Ramos (cell line): ENCODE results near the gene SETD1B.

ENCODE experiments used
- in situ Hi-C: fragments of 300-500 bp; cut with MboI; formaldehyde crosslinking; loops from one replicate; pipeline ENCODE4 v1.14.3; 2022; ENCODE audit warnings: low sequenced_read_pairs; ENCODE audit not compliant: unreplicated experiment

Gene SETD1B

GRCh38 chr12:121794534-121795033, 9.2 kb upstream of the SETD1B start:
- in situ Hi-C loops: loop anchor here (5.0 to 10.0 kb wide), 3 partner anchors 93 to 220 kb away; partner anchors contain the start of gene PSMD9

GRCh38 chr12:121795034-121795968, 8.5 kb upstream of the SETD1B start:
- in situ Hi-C loops: loop anchor here (10.0 kb wide), 1 partner anchor 220 kb away; no protein-coding TSS in a partner anchor

- in situ Hi-C loops: loop anchor here (10.0 kb wide), 1 partner anchor 218 kb away; no protein-coding TSS in a partner anchor
These were observed 6.7 kb upstream of the SETD1B start for GRCh38 chr12:121796855-121797751.

DNA sequence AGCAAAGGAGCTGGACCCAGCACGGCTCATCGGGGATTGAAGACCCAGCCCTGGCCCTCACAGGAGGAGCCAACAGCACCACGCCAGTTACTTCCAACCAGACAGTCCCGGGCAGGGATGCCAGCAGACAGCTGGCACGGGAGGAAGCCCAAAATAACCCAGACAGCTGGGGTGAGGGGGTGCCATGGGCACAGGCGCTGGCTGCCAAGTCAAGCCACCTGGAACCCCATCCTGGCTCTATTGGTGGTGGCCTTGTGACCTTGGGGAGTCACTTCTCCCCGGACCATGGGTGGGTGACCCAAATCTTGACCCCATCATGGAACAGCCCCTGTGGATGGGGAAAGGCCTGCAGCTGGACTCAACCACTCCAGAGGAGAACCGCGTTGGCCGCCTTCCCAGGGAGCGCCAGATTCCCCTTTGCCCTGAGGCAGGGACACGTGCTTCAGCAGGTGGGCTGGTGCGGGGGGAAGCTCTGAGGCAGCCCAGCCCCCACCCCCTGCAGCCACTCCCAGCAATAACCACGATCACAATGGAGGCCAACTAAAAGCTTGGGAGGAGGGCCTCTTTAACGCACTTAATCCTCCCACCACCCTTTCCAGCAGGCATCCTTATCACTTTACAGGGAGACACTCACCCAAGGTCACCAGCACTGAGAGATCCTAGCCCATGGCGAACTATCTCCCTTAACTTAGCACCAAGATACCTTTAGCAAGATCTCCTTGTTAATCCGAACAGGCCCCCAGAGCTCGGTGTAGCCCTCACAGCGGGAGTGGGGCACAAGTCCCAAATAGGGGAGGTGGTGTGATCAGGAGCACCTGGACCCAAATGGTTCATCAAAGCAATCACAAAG, 5.6 kb upstream of the SETD1B start:
- in situ Hi-C loops: loop anchor here (10.0 kb wide), 1 partner anchor 217 kb away; no protein-coding TSS in a partner anchor

DNA sequence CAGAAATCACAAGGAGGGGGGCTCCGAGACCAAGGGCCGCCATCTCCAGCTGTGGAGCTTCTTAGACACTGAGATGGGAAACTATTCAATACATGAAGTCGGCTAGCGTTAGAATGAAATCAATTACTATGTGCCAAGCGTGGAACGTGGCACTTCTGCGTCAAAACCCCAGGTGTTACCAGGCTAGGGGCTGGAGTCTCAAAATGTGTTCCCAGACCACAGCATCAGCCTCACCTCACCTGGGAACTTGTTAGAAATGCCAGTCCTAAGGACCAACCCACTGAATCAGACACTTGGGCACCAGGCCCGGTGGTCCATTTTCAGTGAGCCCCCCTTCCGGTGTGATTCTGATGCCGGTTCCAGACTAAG, 5.0 kb upstream of the SETD1B start:
- in situ Hi-C loops: loop anchor here (10.0 kb wide), 1 partner anchor 216 kb away; no protein-coding TSS in a partner anchor

DNA sequence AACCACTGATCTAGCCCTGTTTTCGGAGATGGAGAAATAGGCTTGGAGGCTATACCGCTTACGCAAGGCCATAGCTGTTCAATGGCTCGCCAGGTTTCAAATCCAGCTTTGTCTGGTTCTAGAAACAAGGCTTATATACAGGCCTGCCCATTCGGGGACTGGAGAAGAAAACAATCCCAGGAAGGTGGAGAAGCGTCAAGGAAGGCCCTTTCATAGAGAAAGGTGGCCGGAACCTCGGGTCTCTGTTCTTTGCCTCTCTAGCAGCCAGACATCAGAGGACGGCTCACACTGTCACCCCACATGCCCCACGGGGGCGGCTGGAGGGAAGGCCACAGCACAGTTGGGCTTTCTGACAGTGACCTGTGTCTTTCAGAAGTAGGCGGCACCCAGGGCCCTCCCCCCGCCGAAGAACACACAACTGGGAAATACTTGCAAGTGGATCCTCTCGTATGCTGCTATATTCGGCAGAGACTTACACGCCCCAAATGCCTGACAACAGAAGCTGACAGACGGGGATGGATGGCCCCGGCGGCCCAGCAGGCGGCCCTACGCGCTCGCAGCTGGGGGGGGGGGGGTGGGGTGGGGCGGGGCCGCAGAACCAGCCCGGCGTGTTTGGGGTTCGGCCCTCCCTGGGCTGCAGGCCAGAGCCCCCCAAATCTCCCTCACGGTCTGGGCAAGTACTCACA, 4.5 kb upstream of the SETD1B start:
- in situ Hi-C loops: loop anchor here (10.0 kb wide), 1 partner anchor 216 kb away; no protein-coding TSS in a partner anchor

- in situ Hi-C loops: loop anchor here (10.0 kb wide), 1 partner anchor 215 kb away; no protein-coding TSS in a partner anchor
These were observed 3.7 kb upstream of the SETD1B start for GRCh38 chr12:121799842-121800693.

DNA sequence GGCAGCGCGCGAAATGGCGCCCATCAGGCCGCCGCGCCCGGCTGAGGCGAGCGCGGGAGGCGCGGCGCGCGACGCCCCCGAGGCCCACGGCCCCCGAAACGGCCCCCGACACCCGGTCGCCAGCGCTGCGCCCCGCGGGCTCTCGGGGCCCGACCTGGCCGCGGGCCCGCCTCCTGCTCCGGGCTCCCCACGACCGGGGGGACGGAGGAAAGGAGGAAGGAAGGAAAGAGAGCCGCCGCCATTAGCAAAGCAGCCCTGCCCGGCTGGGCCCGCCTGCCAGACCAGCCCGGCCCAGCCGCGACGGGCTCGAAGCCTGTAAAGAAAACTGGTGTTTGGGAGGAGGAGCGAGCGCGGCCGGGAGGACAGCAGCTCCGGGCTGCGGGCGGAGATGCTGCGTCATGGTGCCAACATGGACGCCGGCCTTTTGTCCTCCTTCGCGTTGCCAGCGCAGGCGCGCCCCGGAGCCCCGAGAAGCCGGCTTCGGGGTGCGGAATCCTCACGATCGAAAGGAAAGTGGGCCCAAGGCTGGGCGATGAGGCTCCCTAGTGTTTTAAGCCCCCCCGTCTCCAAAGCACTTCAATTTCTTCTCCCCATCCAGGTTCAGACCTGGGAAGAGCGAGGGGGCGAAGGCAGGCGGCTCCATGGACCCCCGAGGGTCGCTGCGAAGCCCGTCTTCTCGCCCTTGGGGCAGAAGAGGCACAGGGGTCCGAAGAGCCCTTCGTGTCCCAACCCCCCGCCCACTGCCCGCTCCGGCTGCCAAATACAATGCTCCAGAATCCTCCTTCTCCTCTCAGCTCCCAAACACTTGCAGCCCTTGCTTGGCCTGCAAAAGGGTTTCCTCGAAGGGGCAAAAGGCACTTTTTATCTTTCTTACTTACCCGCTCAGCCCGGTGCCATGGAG, 2.9 kb upstream of the SETD1B start:
- in situ Hi-C loops: no loop called here

DNA sequence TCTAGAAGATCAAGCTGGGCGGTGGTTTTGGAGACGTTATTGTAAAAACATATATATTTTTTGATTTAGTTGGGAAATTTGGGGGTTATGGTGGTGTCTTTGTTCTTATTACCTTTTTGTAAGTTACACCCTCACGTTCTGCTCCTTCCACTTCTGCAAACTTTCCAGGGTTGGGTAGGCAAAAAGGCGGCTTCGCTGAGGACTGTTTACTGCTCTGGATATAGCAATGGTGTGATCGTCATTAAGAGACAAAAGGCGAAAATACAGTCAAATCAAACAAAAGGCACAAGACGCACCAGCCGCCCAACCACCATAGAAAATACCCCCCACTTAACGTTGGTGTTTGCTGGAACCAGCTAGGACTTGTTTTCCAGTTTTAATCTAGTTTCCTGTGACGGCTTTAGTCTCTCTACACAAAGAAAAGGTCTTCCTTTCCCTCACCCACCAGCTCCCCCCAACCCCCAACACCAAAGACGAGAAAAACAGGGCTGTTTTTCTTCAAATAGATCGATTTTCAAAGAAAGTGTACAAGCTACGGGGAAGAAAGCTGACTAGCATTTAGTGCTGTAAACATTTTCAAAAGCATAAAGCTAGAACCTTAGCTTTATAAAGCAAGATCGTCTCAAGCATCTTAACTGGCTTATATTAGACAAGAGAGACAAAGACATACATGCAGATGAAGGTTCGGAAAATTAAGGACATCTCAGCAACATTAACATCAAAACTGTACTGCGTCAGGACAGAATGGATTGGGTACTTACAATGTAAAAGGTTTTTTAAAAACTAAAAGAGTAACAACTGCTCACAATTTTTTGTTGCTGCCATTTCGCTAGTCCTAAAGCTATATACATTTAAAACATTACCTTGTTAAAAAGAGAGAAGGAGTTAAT, 2.0 kb upstream of the SETD1B start:
- in situ Hi-C loops: no loop called here

DNA sequence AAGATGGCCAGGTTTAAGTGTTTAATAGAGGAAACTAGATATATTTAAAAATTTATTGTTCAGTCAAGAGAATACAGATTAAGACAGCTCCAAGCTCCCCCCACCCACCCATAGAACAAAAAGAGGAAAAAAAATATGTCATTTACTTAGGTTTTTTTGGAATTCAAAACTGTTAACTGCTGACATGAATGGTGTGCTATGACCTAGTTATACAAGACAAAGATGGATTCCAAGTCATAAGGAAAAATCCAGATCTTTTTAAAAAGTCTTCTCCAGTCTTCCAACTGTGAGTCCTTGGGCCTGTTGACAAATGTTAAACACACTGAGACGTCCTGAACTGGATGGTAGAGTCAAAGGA, 1.3 kb upstream of the SETD1B start:
- in situ Hi-C loops: no loop called here

DNA sequence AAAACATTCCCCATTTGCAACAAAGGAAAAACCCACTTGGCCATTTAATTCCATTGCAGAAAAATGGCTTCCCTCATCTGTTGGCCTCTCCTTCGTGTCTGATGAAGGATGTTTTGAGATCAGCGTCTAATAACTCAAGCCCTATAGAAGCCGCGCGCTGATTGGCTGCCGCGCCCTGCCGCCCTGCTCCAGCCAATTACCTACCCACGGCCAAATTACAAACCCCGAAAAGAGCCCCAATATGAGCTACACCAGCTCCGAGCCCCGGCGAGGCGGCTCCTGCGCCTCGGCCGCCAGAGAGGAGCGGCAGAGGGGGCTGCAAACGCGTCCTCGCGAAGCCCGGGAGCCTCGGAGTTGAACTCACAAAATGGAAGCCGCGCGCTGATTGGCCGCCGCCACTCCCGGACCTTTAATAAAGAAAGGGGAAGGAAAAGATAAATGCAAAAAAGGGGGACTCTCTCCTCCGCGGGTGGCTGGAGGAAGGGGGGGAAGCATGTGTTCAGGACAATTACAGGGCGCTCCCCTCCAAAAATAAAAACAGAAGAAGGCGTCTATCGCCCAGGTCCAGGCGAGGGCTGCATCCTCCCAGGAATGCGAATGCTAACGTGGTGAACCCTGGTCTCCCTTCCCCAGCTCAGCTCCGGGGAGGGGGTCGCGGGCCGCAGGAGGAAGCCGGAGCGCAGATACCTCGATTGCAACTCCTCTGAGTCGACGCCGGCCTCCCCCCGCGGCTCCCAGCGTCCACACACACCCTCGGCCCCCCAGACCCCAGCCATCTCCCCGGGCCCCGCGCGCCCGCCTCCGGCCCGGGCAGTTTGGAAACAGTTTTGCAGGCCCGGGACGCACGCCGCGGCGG, 738 bp upstream of the SETD1B start:
- in situ Hi-C loops: no loop called here

DNA sequence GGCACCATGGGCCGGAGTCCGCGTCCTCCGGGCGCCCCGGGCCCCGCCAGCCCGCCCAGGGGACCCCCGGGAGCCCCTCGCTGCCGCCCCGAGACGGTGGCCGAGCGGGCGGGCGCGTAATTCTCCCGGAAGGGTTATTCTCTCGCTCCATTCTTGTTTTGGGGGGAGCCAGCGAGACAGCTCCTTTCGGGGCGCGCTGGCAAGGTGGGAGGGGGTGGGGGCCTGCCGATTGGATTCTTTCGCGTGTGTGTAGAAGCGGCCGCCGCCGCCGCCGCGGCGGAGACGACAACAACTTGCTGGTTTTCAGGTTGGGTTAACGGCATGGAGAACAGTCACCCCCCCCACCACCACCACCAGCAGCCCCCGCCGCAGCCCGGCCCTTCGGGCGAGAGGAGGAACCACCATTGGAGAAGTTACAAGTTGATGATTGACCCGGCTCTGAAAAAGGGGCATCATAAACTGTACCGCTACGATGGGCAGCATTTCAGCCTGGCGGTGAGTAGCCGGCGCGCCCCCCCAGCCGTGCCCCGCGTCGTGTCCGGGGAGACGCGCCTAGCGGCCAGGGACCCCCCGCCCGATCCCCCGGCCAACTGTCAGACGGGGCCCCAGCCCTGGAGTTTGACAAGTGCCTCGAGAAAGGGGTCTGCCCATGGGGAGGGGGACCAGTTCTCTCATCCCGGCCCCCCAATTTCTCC, 755 bp downstream of the SETD1B start:
- in situ Hi-C loops: no loop called here

- in situ Hi-C loops: no loop called here
These were observed 1.6 kb downstream of the SETD1B start for GRCh38 chr12:121805171-121806008.

GRCh38 chr12:121806009-121806545, 2.3 kb downstream of the SETD1B start:
- in situ Hi-C loops: no loop called here
